ENCODE data around the gene TTBK1. TPM values are rescaled to one million over a fixed set of nuclear protein-coding genes. Genes with fewer than 3 reads are reported as not detected.

Gene TTBK1
- polyA plus RNA-seq, 2 of the 4 experiments (the other 2 are of a cell fraction): 0.04 TPM; not detected in 1

- TF ChIP-seq, protein P1, sequence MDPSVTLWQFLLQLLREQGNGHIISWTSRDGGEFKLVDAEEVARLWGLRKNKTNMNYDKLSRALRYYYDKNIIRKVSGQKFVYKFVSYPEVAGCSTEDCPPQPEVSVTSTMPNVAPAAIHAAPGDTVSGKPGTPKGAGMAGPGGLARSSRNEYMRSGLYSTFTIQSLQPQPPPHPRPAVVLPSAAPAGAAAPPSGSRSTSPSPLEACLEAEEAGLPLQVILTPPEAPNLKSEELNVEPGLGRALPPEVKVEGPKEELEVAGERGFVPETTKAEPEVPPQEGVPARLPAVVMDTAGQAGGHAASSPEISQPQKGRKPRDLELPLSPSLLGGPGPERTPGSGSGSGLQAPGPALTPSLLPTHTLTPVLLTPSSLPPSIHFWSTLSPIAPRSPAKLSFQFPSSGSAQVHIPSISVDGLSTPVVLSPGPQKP (IDR thresholded peaks at IDR 0.05; ENCODE audit: low read depth, low read length): no peak
- TF ChIP-seq CEBPB (IDR thresholded peaks at IDR 0.05) (no peak), HOXA7 (CRISPR knock-in tag; IDR thresholded peaks at IDR 0.05) (no peak)
Measured at GRCh38 chr6:43261198-43261597, 17.9 kb downstream of the TTBK1 start (continued).

DNA sequence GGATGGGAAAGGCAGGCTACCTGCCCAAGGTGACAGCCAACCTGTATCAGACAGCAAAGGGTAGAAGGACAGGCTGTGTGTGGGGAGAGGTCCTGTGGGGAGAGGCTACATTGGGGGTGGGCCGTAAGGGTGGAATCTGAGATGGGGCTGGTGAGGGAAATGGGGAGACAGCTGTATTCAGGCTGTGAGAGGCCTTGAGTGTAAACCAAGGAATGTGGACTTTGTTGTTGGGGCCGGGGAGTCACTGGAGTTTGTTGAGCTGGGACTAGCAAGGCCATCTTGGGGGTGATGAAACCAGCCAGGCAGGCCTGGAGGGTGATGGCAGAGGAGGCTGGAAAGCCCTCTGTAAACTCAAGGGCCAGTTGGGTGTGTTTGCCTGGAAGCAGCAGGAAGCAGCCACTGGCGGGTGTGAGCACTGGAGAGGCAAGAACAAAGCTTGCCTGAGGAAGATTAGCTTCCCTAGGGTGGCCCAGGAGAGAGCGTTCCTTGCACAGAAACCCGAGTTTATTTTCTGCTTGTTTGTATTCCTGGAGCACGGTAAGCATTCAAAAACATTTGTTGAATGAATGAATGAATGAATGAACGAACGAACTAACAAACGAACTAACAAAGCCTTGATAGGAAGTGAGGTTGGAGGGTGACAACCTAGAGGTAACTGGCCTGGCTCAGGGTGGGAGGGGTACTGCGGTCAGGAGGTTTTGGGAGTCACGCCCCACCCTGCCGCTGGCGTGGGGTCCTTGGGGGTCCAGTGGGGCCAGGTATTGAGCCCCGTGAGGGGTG, 18.9 kb downstream of the TTBK1 start:
- ATAC-seq (no peak), FAIRE-seq (no peak), DNase-seq (ENCODE audit: low read depth in 1 of 2, low spot score in 1 of 2) (no peak)
- no peak for TF ChIP-seq RNF2 (IDR thresholded peaks at IDR 0.05; ENCODE audit: borderline replicate concordance, low read depth)
- no peak for TF ChIP-seq FOSB (CRISPR knock-in tag; IDR thresholded peaks at IDR 0.05)
- TF ChIP-seq POLR2A (IDR thresholded peaks at IDR 0.05; ENCODE audit: low read length): no peak
- TF ChIP-seq KDM5A (IDR thresholded peaks at IDR 0.05): no peak
- TF ChIP-seq SMC3 (IDR thresholded peaks at IDR 0.05): no peak
- TF ChIP-seq CHD2 (IDR thresholded peaks at IDR 0.05; ENCODE audit: low read length, partially characterized antibody): no peak
- TF ChIP-seq MYC (IDR thresholded peaks at IDR 0.05; ENCODE audit: borderline replicate concordance, low read length): no peak
- no peak for TF ChIP-seq EHF (CRISPR knock-in tag; IDR thresholded peaks at IDR 0.05)
- TF ChIP-seq, protein P2, sequence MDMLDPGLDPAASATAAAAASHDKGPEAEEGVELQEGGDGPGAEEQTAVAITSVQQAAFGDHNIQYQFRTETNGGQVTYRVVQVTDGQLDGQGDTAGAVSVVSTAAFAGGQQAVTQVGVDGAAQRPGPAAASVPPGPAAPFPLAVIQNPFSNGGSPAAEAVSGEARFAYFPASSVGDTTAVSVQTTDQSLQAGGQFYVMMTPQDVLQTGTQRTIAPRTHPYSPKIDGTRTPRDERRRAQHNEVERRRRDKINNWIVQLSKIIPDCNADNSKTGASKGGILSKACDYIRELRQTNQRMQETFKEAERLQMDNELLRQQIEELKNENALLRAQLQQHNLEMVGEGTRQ (IDR thresholded peaks at IDR 0.05): no peak
- no peak for TF ChIP-seq BHLHE40 (IDR thresholded peaks at IDR 0.05; ENCODE audit: low read depth, low read length)
- no peak for TF ChIP-seq EHMT2 (IDR thresholded peaks at IDR 0.05; ENCODE audit: low read depth)
- 72% methylated on average over 14 of the region's 14 CpGs for WGBS (ENCODE audit: missing lambda C conversion rate)
- no peak overlapping the region for H3K4me2 ChIP-seq
- no peaks in the 10 kb centered on the region for H3K4me1 ChIP-seq
- ChIA-PET CTCF (interaction anchor here (0.6 to 5.1 kb wide), 18 partner anchors 9 to 245 kb away, joined by 3 to 38 read pairs (median 5); partner anchors contain the start of gene DNPH1), POLR2A (no interaction called here)
- H3K9me3 ChIP-seq: no peaks in the 10 kb centered on the region
- no peak overlapping the region for H3K27ac ChIP-seq
- H3K4me3 ChIP-seq: no peak overlapping the region

GRCh38 chr6:43262780-43263313, 19.6 kb downstream of the TTBK1 start:
- DNase-seq (ENCODE audit: low read depth in 1 of 2, low spot score in 1 of 2) (no peak), ATAC-seq (no peak; a peak in 1 of 6 replicates), FAIRE-seq (no peak)
- Histone ChIP-seq H3K9me3 (no peaks in the 10 kb centered on the region), H3K4me2 (no peak overlapping the region), H3K4me1 (peaks cover 1% of the 10 kb centered on the region; the same call in 1 of the 3 replicates), H3K27ac (no peak overlapping the region), H3K4me3 (no peak overlapping the region)
- WGBS (ENCODE audit: missing lambda C conversion rate): 86% methylated on average over 19 of the region's 39 CpGs
- TF ChIP-seq EP300 (IDR thresholded peaks at IDR 0.05) (no peak), MAFK (IDR thresholded peaks at IDR 0.05; ENCODE audit: partially characterized antibody) (no peak), JUN (IDR thresholded peaks at IDR 0.05) (no peak), HEYL (CRISPR knock-in tag; IDR thresholded peaks at IDR 0.05) (no peak)
- POLR2A ChIA-PET: no interaction called here
- CTCF ChIA-PET: interaction anchor here (0.6 to 5.1 kb wide), 25 partner anchors 10 to 244 kb away, joined by 3 to 38 read pairs (median 4); partner anchors contain the start of gene DNPH1

All from A549 (cell line).